Epidermal melanocyte (primary cell): ENCODE results near the gene ADGRG3.

ENCODE experiments used
- DNase-seq: peaks from one replicate; pipeline ENCODE4 v3.0.0; 2011; ENCODE audit warnings: low spot score; ENCODE audit not compliant: insufficient read length

Gene ADGRG3

DNA sequence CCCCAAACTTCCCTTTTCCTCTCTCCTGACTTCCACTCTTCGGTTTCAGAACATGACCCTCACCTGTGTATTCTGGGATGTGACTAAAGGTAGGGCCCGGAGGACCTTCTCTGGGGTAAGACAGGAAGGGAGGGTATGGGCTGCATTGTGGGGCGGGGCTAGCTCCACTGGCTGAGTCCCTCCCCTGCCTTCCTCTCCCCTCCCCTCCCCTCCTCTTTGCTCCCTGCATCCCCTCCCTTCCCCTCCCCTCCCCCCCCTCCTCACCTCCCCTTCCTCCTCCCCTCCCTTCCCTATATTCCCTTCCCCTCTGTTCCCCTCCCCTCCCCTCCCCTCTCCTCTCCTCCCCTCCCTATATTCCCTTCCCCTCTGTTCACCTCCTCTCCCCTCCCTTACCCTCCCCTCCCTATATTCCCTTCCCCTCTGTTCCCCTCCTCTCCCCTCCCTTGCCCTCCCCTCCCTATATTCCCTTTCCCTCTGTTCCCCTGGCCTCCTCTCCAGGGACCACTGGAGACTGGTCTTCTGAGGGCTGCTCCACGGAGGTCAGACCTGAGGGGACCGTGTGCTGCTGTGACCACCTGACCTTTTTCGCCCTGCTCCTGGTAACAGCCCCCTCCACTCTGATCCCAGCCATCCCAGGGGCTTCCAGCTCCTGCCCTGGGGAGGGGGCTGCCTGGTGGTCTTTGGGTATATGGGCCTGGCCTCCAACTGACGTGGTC, 11.8 kb downstream of the ADGRG3 start:
- DNase-seq, result no peak

DNA sequence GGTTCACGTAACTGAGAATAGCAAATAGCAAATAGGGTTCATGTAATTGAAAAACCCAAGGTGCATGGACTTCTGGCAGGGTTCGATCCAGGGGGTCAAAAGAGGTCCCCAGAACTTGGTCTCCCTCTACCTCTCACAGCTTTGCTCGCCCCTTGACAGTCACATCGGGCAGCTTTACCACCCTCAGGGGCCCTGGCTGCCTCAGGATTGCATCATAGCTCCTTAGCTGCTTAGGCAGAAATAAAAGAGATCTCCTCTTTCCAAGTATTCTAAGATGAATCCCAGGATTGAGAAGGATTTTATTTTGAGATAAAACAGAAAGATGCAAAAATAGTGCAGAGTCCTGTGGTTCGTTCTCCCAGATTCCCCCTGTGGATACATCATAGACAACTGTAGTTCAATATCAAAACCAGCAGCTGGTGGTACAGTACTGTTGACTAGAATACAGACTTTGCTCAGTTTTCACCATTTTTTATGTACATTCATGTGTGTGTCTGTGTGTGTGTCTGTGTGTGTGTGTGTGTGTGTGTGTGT, 12.8 kb downstream of the ADGRG3 start:
- no peak for DNase-seq

DNA sequence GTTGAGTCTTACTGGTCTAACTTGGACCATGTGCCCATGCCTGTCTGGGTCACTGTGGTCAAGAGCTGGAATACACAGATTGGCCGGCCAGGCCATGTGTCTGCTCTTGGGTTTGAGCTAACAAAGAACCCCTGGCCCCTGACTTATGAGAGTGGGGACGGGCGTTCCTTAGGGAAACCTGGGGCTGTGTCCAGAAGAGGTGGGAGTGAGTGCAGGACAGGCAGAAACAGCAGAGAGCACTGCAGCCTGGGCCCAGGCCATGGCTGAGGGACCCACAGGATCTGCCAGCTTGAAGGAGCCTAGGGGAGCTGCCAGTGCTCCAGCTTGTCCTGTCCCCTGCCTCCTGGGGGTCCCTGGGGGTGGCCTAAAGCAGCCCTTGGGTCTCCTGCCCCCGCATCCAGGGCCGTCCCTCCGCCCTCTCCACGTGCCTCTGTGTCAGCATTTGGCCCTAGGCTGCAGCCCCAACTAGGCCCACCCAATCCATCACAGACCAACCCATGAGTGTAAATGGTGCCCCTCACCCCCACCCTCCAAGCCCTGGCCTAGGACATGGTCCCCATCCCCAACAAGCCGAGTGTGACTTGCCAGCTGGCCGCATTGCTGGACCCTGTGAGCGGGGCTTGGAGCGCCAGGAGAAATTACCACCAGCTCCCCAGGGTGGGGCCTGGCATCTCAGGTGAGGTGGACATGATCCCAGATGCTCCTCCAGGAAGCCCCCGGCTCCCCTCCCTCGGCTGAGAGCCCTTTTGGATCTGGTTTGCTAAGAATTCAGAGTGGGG, 14.0 kb downstream of the ADGRG3 start:
- DNase-seq, result no peak

DNA sequence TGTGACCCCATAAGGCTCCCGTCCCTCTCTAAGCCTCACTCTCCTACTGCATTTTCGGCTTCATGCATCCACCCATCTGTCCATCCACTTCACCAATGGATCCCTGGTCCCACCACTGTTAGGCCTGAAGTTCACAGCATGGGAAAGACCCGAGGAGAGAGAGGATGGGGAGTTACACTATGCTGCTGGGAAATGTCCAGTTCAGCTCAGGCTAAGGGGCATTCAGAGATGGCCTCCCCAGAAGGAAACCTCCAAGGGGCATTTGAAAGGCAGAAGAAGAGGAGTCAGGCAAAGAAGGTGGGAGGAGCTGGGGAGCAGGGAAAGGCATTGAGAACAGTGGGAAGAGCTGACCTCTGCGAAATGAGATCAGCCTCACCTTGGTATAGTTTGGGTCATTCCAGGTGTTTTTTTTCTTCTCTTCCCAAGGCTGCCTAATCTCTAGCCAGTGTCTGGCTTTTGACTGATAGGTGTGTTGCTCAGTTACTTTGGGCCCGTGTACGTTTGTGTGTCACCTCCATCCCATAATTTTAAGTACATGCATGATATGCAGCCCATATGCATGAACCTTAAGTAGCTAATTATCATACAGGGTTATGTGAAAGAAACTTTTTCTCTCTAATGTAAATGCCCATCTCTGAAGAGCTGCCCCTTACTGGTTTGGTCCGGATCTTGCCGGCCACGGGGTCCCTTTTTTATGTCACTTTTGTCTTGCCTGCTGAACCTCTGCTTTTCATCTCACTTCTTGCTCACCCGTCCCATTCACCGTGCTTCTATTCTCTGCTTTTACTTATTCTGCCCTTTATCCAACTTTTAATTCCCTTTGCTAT, 14.9 kb downstream of the ADGRG3 start:
- DNase-seq, result no peak

DNA sequence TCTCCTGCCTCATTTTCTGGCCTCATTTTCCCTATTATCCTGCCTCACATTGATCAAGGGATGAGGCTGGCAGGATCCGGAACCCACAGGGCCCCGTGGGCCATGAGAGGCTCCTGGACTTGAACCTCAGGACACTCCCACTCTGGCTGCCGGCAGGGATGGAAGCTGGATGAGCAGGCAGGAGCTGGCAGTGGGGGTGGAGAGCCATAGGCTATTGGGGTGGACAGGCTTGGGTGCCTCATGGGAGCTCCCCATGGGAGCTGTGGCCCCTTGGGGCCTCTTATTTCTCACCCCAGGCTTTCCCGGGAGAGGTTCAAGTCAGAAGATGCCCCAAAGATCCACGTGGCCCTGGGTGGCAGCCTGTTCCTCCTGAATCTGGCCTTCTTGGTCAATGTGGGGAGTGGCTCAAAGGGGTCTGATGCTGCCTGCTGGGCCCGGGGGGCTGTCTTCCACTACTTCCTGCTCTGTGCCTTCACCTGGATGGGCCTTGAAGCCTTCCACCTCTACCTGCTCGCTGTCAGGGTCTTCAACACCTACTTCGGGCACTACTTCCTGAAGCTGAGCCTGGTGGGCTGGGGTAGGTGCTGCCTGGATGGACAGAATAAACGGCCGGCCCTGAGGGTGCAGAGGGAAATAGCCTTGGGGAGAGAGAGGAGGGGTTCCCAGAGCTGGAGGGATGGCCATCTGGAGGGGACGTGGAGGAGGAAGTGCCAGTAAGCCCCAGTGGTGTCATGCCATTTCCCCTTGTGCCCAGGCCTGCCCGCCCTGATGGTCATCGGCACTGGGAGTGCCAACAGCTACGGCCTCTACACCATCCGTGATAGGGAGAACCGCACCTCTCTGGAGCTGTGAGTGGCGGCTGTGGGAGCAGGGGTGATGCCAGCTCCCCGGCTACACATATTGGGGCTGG, 15.8 kb downstream of the ADGRG3 start:
- no peak for DNase-seq

DNA sequence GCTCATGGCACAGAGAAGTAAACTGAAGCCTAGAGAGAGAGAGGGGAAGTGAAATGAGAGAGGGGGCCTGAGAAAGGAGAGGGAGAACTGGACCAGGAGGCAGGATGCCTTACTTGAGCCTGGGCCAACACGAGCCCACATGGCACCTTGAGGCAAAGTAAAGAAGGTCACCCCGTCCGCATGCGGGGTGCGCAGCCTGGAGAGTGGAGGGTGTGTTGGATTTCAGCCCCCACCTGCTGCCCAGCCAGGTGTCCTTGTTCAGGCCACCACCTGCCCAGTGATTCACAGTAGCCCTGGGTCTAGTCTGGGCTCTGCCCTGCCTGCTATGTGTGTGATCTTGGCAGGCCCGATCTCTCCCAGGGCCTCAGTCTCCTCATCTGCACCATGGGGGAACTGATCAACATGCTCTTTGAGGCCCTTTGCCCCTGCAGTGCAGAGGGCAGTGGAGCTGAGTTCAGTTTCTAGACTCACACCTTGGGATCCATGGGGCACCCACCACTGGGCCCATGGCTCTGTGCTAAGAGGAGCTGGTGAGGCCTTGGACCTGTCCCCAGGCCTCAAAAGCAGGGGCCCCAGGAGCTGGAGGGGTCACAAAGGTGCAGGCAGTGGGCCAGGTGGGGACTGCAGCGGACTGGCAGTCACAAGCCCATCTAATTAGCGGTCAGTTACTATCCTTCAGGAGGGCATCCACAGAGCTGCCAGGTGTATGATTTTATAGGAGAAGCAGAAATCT, 16.7 kb downstream of the ADGRG3 start:
- no peak for DNase-seq

DNA sequence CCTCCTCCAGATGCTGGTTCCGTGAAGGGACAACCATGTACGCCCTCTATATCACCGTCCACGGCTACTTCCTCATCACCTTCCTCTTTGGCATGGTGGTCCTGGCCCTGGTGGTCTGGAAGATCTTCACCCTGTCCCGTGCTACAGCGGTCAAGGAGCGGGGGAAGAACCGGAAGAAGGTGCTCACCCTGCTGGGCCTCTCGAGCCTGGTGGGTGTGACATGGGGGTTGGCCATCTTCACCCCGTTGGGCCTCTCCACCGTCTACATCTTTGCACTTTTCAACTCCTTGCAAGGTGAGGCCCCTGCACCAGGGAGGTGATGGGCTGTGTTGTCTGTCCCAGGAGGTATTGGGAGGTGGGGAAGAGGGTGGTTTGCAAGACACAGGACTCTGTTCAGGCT, 17.5 kb downstream of the ADGRG3 start:
- DNase-seq, result no peak

DNA sequence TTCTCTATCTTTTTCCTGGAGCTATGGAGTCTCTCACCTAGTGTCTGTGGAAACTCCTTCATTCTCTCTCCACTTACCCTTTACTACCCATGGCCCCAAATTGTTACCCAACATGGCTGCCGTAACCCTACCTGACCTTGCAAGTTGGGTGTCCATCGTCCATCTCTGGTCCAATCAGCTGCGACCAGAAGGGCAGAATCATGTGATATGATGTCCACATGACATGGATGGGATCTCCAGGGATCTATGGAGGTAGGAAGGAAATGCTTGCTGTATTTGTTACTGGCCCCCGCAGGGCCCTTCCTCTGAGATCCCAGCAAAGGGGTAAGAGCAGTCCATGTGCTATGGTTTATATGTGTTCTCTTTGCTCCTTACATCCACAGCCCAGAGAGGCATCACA, 18.5 kb downstream of the ADGRG3 start:
- DNase-seq, result no peak

DNA sequence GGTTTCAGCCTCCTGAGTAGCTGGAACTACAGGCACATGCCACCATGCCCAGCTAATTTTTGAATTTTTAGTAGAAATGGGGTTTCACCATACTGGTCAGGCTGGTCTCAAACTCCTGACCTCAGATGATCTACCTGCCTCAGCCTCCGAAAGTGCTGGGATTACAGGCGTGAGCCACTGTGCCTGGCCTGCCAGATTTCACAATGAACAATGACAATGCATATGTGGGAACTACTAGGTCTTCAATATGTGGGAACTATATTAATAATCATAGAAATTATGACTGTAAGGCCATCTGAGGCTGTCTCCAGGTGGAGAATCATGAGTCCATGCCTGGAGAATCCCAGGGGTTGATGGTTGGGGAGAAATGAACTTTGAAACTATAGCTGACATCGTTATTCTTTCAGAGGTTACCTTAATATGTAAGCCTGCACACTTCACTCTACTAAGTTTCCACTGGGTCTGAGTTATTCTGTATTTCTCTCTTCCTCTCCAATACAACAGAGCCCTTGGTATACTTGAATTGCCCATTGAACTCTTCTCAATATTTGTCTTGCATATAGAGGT, 19.3 kb downstream of the ADGRG3 start:
- no peak for DNase-seq

DNA sequence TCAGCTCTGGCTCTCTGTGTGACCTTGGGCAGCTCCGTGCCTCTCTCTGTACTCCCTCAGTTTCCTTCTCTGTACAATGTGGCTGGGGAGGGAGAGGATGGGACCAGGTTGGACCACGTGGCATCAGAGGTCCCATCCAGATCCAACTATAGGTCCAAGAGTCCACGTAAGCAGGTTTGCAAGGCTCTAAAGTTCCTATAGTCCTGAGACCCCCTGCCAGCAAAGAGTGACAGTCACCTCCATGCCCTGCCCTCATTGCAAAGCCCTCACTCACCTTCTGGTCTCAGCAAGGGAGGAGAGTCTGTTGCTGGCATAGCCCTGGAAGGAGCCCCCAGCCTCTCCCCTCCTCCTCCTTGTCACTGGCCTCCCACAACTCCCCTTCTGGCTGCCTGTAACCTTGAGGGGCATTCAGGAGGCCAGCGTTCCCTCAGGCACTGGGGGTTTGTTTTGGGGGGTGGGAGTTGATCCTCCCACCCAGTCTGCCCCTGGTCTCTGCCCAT, 20.4 kb downstream of the ADGRG3 start:
- DNase-seq, result no peak

DNA sequence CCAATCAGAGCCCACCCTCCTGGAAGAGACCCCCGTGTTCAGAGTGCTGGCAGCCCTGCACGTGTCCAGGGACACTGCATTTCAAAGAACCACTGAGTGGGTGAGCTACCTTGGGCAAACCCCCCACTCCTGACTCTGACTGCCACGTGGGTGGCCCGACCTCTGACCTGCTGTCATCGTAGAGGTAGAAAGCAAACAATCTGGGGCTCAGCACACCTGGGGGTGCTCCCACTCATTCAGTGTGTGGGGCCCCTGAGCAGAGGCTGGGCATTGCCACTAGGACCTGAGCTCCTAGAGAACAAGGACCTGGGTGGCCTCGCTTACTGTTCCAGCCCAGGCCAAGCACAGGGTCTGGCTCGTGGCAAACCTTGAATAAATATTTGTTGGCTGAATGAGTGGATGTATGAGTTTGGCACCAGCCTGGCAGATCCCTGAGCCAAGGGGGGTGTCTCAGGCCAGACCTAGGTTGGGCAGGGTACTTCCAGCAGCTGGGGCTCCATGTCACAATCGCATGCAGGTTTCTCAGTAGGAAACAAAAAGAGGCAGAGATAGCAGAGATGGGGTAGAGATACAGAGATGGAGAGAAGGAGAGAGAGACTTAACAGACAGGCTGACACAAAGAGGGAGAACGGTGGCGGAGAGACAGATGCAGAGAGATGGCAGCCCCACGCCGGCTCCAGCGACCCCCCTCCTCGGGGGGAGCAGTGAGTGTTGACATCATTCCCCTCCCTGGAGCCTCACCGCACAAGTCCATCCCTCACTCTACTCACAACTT, 21.1 kb downstream of the ADGRG3 start:
- no peak for DNase-seq

DNA sequence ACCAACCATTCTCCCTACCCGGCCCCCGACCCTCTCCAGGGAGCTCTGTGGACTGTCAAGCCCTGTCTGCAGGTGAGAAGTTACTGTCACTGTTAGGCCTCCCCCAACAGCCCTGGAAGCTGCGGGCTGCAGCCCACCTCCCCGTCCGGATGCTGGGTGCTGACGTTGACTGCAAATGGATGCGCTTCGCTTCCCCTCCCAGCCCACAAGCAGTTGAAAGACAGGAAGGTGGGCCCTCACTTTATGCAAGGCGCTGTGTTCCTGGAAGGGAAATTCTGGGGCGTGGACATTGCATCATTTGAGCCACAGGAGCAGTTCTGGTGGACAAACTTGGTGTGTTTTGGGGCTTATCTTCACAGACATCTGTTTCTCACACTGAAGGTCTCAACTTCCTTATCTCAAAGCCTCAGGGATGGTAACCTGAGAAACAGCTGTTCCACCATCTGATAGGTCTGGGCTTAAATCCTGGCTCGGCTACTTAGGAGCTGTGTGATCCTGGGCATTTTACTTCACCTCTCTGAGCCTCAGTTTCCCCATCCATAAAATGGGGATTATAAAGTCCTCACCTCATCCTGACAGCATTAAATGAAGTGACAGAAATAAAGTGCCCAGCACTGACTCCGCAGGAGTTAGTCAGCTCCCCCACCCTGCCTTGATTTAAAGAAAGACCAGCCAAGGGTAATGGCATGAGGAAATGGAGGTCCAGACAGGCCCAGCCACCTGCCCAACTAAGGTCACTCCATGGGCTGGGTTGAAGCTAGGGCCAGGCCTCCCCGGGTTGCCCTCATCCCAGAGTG, 21.9 kb downstream of the ADGRG3 start:
- no peak for DNase-seq

DNA sequence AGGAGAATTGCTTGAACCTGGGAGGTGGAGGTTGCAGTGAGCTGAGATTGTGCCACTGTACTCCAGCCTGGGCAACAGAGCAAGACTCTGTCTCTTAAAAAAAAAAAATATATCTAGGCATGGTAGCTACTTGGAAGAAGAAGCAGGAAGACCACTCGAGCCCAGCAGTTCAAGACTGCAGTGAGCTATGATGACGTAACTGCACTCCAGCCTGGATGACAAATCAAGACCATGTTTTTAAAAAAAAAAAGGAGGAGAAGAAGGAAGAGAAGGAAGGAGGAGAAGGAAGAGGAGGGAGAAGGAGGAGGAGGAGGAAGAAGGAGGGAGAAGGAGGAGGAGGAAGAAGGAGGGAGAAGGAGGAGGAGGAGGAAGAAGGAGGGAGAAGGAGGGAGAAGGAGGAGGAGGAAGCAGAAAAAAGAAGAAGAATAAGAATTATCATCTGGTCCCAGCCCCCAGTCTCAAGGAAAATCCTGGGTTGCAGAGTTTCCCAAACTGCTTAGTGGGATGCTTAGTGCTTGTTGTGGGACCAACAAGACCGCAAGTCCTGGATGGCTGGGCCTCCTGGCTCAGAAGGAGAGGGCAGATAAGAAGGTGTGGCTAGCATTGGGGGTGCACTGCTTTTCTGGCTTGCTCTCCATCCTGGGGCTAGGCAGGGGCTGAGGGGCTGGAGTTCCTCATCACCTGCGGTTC, 22.8 kb downstream of the ADGRG3 start:
- DNase-seq, result no peak

DNA sequence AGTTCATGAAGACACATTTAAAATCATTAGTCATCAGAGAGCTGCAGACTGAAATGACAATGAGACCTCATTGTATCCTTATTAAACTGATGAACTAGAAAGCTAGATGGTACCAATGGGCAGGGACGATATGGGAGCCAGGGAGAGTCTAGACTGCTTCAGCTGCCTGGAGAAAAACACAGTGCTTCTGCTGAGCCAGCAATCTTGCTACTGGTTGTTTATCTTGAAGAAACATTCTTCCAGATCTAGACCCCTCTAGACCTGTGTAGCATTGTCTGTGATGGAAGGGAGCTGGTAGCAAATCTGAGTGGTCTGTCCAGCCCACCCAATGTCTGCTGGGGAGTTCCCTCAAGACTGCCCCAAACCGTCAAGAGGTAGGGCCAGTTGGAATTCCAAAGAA, 24.5 kb downstream of the ADGRG3 start:
- no peak for DNase-seq

DNA sequence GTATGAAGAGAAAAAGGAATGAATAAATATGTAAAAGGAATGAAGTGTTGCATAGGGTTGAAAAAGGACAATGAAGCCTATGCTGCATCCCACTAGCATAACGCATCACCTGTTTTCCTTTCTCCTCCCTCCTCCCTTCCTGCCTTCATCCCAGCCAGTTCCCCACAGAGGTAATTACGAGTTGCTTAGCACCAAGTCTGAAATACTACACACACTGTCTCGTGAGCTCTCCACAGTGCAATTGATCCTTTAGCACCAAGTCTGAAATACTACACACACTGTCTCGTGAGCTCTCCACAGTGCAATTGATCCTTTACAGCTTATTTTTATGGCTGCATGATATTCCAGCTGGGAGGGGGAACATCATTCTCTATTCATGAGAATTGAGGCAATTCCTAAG, 25.4 kb downstream of the ADGRG3 start:
- DNase-seq, result no peak

DNA sequence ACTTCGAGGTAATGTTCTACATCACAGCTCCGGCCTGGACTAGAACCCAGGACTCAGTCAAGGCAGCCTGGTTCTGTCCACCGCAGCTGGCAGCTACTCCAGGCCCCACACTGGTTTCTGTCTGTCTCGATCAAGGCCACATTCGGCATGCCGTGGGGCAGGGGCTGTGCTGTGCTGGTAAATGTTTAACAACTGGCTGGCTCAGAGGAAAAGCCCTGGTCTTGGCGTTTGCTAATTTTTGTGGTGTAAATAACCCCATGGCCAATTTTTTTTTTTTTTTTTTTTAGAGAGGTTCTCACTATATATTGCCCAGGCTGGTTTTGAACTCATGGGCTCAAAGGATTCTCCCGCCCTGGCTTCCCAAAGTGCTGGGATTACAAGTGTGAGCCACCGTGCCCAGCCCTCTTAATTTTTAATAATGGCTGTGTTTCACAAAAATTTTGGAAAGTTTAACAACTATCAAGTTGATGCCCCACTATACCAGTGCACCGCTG, 26.2 kb downstream of the ADGRG3 start:
- no peak for DNase-seq
